Uterus (tissue), 4 donors: Measurements from ENCODE around the gene DNMT3A. TPM values are rescaled to one million over a fixed set of nuclear protein-coding genes. Genes with fewer than 3 reads are reported as not detected.

Experiments used
- DNase-seq, 2 donors: peaks; one replicate each; pipeline ENCODE4 v3.0.0-alpha.2; 2019 to 2020
- H3K27ac ChIP-seq, 2 donors: fragments of 200-600 bp; sonication (generic); 1 replicate in 1 of 2; 2 replicates in 1 of 2; pipeline ENCODE4 v1.5.1; 2016 to 2018
- H3K27me3 ChIP-seq, 2 donors: fragments of 200-600 bp; sonication (generic); one replicate each; pipeline ENCODE4 v1.5.1; 2018 to 2019; ENCODE audit warnings: control low read depth in 1 of 2
- H3K36me3 ChIP-seq, 2 donors: fragments of 200-600 bp; sonication (generic); one replicate each; pipeline ENCODE4 v1.5.1; 2019; ENCODE audit warnings: control low read depth in 1 of 2
- H3K4me1 ChIP-seq, 2 donors: fragments of 200-600 bp; sonication (generic); one replicate each; pipeline ENCODE4 v1.5.1; 2018 to 2019; ENCODE audit warnings: control low read depth in 1 of 2
- H3K4me3 ChIP-seq, 2 donors: fragments of 200-600 bp; sonication (generic); 1 replicate in 1 of 2; 2 replicates in 1 of 2; pipeline ENCODE4 v1.5.1; 2018 to 2019; ENCODE audit warnings: mild to moderate bottlenecking in 1 of 2
- H3K9me3 ChIP-seq, 2 donors: fragments of 200-600 bp; sonication (generic); one replicate each; pipeline ENCODE4 v1.5.1; 2019; ENCODE audit warnings: control low read depth in 1 of 2
- CTCF ChIP-seq, 4 experiments: fragments of 200-600 bp in 2 of 4; fragments of 450-650 bp in 2 of 4; sonication (generic) in 2 of 4; IDR thresholded peaks; one replicate each; pipeline ENCODE4 v1.5.1; 2016 to 2019; ENCODE audit warnings: antibody characterized with exemption in 4 of 4, mild to moderate bottlenecking in 2 of 4, moderate library complexity in 1 of 4
- POLR2A ChIP-seq, 2 donors: fragments of 450-650 bp; IDR thresholded peaks; one replicate each; pipeline ENCODE4 v1.6.1; 2016; ENCODE audit warnings: antibody characterized with exemption in 2 of 2, mild to moderate bottlenecking in 1 of 2, moderate library complexity in 1 of 2
- intact Hi-C: fragments of 100-400 bp; cut with DNase I; formaldehyde crosslinking; loops from one replicate; pipeline ENCODE4 v1.15.1; 2023; ENCODE audit warnings: low total_unique reads
- total RNA-seq, 4 donors: library from RNA; depleted of rRNA in 3 of 4; stranded (reverse); fragments of >200 nt in 3 of 4; gene quantifications; one replicate each; pipeline versions ENCODE4 v1.1.0 to v1.2.4, GENCODE V29; 2014 to 2023
- donor health status: DM: yes; HTN: yes; CAD: no.

The DNMT3A gene
- total RNA-seq, 4 donors from 2014 or later, result 2.3 to 95.8 (median 29.9) TPM

- intact Hi-C loops, result no loop called here
- H3K9me3 ChIP-seq, result no peaks in the 10 kb centered on the region
- TF ChIP-seq CTCF (IDR thresholded peaks at IDR 0.05) (no peak), POLR2A (IDR thresholded peaks at IDR 0.05) (no peak)
- H3K36me3 ChIP-seq, result no peaks in the 10 kb centered on the region
- H3K27me3 ChIP-seq, result no peaks in the 10 kb centered on the region
- no peaks in the 10 kb centered on the region for H3K4me1 ChIP-seq
- no peak for DNase-seq
- H3K4me3 ChIP-seq, result no peak overlapping the region
- no peak overlapping the region for H3K27ac ChIP-seq
These were observed 14.4 kb upstream of the DNMT3A start for GRCh38 chr2:25356088-25356487.

GRCh38 chr2:25355270-25355669, 13.5 kb upstream of the DNMT3A start:
- Histone ChIP-seq H3K27ac (no peak overlapping the region), H3K9me3 (no peaks in the 10 kb centered on the region), H3K4me1 (no peaks in the 10 kb centered on the region), H3K4me3 (no peak overlapping the region), H3K27me3 (no peaks in the 10 kb centered on the region), H3K36me3 (no peaks in the 10 kb centered on the region)
- TF ChIP-seq CTCF (IDR thresholded peaks at IDR 0.05) (no peak), POLR2A (IDR thresholded peaks at IDR 0.05) (no peak)
- intact Hi-C loops, result no loop called here
- DNase-seq, result no peak

GRCh38 chr2:25354116-25354515, 12.4 kb upstream of the DNMT3A start:
- H3K27ac ChIP-seq, result no peak overlapping the region
- TF ChIP-seq POLR2A (IDR thresholded peaks at IDR 0.05) (no peak), CTCF (IDR thresholded peaks at IDR 0.05) (no peak)

GRCh38 chr2:25349397-25349796, 7.7 kb upstream of the DNMT3A start:
- no peak overlapping the region for H3K27ac ChIP-seq
- TF ChIP-seq POLR2A (IDR thresholded peaks at IDR 0.05) (no peak), CTCF (IDR thresholded peaks at IDR 0.05) (no peak)

More at GRCh38 chr2:25354116-25354515, 12.4 kb upstream of the DNMT3A start:
- H3K36me3 ChIP-seq, result no peaks in the 10 kb centered on the region
- H3K4me1 ChIP-seq, result no peaks in the 10 kb centered on the region
- H3K9me3 ChIP-seq, result no peaks in the 10 kb centered on the region
- H3K4me3 ChIP-seq, result no peak overlapping the region
- H3K27me3 ChIP-seq, result no peaks in the 10 kb centered on the region
- intact Hi-C loops, result no loop called here
- DNase-seq, result no peak

GRCh38 chr2:25347846-25348245, 6.1 kb upstream of the DNMT3A start:
- Histone ChIP-seq H3K9me3 (no peaks in the 10 kb centered on the region), H3K4me3 (no peak overlapping the region)
- intact Hi-C loops, result no loop called here

More at GRCh38 chr2:25349397-25349796, 7.7 kb upstream of the DNMT3A start:
- Histone ChIP-seq H3K4me3 (no peak overlapping the region), H3K36me3 (no peaks in the 10 kb centered on the region), H3K27me3 (no peaks in the 10 kb centered on the region), H3K4me1 (no peaks in the 10 kb centered on the region), H3K9me3 (no peaks in the 10 kb centered on the region)
- no peak for DNase-seq
- intact Hi-C loops, result no loop called here

More at GRCh38 chr2:25347846-25348245, 6.1 kb upstream of the DNMT3A start:
- TF ChIP-seq CTCF (IDR thresholded peaks at IDR 0.05) (no peak), POLR2A (IDR thresholded peaks at IDR 0.05) (no peak)
- Histone ChIP-seq H3K36me3 (no peaks in the 10 kb centered on the region), H3K4me1 (peaks cover 0 to under 1% of the 10 kb centered on the region in 2 donors), H3K27ac (no peak overlapping the region), H3K27me3 (no peaks in the 10 kb centered on the region)
- DNase-seq, result no peak
